Measurements from ENCODE around the gene TXNDC17.

- no peak for TF ChIP-seq CTCF (conservative IDR thresholded peaks at IDR 0.05 in 1 of 2, IDR thresholded peaks at IDR 0.05 in 1 of 2; ENCODE audit: low read depth in 1 of 2, low read length in 2 of 2)
- TF ChIP-seq EZH2 (IDR thresholded peaks at IDR 0.05; ENCODE audit: low read length, missing control alignments): no peak
Measured at GRCh38 chr17:6677158-6677831, 36.4 kb downstream of the TXNDC17 start.

Data from fibroblast of lung (primary cell).